Mucosa of descending colon (tissue), 3 donors: Measurements from ENCODE around the gene IL23R. TPM values are rescaled to one million over a fixed set of nuclear protein-coding genes. Genes with fewer than 3 reads are reported as not detected.

Experiments
- ATAC-seq: fragments of 200-7000 bp; cut with Tn5 transposase; one replicate; pipeline ENCODE4 v1.9.1; 2020; ENCODE audit warnings: mild to moderate bottlenecking, moderate library complexity
- DNase-seq, 3 donors: peaks; one replicate each; pipeline ENCODE4 v3.0.0-alpha.2; 2020
- H3K36me3 ChIP-seq: fragments of 200-600 bp; one replicate; pipeline ENCODE4 v1.8.0; 2021; ENCODE audit warnings: low read depth, mild to moderate bottlenecking
- H3K4me1 ChIP-seq: fragments of 200-600 bp; one replicate; pipeline ENCODE4 v1.8.0; 2021; ENCODE audit warnings: low read depth, mild to moderate bottlenecking
- H3K4me3 ChIP-seq: fragments of 200-600 bp; one replicate; pipeline ENCODE4 v1.8.0; 2021; ENCODE audit warnings: mild to moderate bottlenecking
- H3K9me3 ChIP-seq: fragments of 200-600 bp; one replicate; pipeline ENCODE4 v1.8.0; 2021; ENCODE audit warnings: mild to moderate bottlenecking
- intact Hi-C, 2 donors: fragments of 100-400 bp; cut with DNase I in 1 of 2; cut with micrococcal nuclease in 1 of 2; formaldehyde crosslinking; loops; one replicate each; pipeline versions ENCODE4 v1.11.0 to v1.11.1; 2022; cut with DNase I, micrococcal nuclease
- total RNA-seq, 3 donors: library from RNA; stranded (reverse); fragmentation: NEBNext Ultra II Directional in 2 of 3; extraction: Animal tissue kit (Norgen Biotek cat#: 25700) in 2 of 3; gene quantifications; one replicate each; pipeline versions ENCODE4 v1.2.1 to v1.2.4, GENCODE V29; 2021 to 2023
- TF ChIP-seq, protein P1 (sequence below): fragments of 200-600 bp; IDR thresholded peaks from one replicate; pipeline ENCODE4 v1.8.0; 2022; ENCODE audit warnings: antibody characterized with exemption, mild to moderate bottlenecking
- donor health status: DM: no; HTN: no; CAD: no; lungs with moderate emphysema.
- donor health status: DM: no; HTN: no; CAD: no.
- donor health status: DM: no; HTN: yes; CAD: no.

IL23R gene
- total RNA-seq, 3 donors from 2014 or later: 1.1 to 3.4 (median 2.5) TPM

DNA sequence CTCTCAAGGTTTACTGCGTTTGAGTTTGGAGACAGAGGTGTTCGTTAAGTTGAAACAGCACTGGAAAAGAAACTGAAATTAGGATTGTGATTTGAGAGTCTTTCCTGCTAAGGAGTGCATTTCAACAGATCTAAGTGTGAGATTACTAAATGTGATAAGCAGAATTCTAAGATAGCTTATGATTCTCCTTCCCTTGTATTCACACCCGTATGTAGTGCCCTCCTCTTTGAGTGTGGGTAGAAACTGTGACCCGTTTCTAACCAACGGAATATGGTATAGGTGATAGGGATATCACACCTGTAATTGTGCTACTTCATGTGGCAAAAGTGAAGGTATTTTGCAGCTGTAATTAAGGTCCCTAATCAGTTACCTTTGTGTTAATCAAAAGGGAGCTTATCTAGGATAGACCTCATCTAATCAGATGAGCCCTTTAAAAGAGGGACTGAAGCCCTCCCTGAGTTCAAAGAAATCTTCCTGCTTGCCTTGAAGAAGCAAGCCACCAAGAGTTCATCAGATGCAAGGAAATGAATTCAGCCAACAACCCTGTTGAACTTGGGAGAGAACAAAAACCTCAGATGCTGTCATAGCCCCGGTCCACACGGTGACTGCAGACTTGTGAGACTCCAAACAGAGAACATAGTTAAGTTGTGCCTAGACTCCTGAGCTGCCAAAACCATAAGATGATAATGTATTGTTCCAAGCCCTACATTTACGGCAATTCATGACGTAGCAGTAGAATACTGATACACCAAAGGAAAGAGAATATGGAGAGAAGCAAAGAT is 128.8 kb downstream of the IL23R start:
- Histone ChIP-seq H3K4me1 (no peaks in the 10 kb centered on the region), H3K36me3 (no peaks in the 10 kb centered on the region), H3K9me3 (no peaks in the 10 kb centered on the region), H3K4me3 (no peak overlapping the region)
- TF ChIP-seq, protein P1, sequence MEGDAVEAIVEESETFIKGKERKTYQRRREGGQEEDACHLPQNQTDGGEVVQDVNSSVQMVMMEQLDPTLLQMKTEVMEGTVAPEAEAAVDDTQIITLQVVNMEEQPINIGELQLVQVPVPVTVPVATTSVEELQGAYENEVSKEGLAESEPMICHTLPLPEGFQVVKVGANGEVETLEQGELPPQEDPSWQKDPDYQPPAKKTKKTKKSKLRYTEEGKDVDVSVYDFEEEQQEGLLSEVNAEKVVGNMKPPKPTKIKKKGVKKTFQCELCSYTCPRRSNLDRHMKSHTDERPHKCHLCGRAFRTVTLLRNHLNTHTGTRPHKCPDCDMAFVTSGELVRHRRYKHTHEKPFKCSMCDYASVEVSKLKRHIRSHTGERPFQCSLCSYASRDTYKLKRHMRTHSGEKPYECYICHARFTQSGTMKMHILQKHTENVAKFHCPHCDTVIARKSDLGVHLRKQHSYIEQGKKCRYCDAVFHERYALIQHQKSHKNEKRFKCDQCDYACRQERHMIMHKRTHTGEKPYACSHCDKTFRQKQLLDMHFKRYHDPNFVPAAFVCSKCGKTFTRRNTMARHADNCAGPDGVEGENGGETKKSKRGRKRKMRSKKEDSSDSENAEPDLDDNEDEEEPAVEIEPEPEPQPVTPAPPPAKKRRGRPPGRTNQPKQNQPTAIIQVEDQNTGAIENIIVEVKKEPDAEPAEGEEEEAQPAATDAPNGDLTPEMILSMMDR: no peak
- DNase-seq (no peak), ATAC-seq (no peak)
- intact Hi-C loops: no loop called here

DNA sequence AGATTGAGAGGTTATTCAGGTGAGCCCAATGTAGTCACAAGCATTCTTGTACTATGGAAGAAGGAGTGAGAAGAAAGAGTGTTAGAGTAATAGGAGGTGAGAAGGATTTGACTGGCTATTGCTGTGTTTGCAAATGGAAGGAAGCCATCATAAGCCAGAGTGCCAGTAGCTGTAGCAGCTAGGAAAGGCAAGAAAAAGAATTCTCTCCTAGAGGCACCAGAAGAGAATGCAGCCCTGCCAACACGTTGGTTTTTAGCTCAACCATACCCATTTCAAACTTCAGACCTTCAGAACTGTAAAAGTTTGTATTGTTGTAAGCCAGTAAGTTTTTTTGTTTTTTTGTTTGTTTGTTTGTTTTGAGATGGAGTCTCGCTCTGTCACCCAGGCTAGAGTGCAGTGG is 132.5 kb downstream of the IL23R start:
- no peaks in the 10 kb centered on the region for H3K9me3 ChIP-seq
- intact Hi-C loops: no loop called here
- no peaks in the 10 kb centered on the region for H3K4me1 ChIP-seq
- DNase-seq (no peak), ATAC-seq (no peak)
- TF ChIP-seq, protein P1: no peak
- no peaks in the 10 kb centered on the region for H3K36me3 ChIP-seq
- no peak overlapping the region for H3K4me3 ChIP-seq

DNA sequence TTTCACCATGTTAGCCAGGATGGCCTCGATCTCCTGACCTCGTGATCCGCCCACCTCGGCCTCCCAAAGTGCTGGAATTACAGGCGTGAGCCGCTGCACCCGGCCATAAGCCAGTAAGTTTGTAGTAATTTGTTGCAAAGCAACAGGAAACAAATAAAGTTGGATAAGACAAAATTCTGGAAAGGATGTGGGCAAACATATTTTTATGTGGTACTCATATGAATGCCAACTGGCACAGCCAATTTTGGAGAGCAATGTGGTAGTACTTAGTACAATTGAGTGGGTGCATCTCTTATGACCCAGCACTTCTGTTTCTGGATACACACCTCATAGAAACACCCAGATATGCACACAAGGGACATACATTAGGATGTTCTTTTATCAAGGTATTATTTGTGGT is 133.0 kb downstream of the IL23R start:
- Histone ChIP-seq H3K4me3 (no peak overlapping the region), H3K36me3 (no peaks in the 10 kb centered on the region), H3K9me3 (no peaks in the 10 kb centered on the region), H3K4me1 (no peaks in the 10 kb centered on the region)
- DNase-seq (no peak), ATAC-seq (no peak)
- intact Hi-C loops: no loop called here
- TF ChIP-seq, protein P1: no peak

DNA sequence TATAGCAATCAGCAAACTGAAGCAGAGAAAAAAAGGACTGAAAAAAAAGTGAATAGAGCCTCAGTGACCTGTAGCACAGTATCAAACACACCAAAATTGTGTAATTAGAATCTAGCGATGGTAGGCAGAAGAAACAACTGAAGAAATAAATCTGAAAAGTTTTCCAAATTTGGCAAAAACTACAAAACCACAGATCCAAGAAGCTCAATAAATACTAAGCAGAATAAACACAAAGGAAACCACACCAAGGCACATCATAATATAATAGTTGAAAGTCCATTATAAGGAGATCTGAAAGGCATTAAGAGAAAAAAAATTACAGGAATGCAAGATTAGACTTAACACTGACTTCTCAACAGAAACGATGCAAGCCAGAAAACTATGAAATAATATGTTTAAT is 134.3 kb downstream of the IL23R start:
- H3K36me3 ChIP-seq: no peaks in the 10 kb centered on the region
- ATAC-seq (no peak), DNase-seq (no peak)
- intact Hi-C loops: no loop called here
- no peaks in the 10 kb centered on the region for H3K4me1 ChIP-seq
- TF ChIP-seq, protein P1: no peak
- H3K9me3 ChIP-seq: no peaks in the 10 kb centered on the region
- H3K4me3 ChIP-seq: no peak overlapping the region

DNA sequence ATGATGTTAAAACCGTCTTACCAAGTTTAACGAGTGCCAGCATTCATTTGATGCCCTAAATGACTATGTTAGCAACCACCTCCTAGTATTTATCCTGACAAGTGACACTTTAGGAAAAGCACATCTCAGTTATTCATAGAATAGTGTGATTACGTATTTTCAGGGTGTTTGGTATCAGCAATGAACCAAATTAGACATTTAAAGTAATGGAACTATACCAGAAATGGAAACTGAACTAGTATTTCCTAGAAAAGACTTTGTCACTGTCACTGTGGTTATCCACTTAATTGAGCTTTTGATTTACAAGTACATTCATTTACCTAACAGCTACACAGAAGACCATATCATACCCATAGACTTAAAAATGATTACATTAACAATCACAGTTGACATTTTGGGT is 137.8 kb downstream of the IL23R start:
- TF ChIP-seq, protein P1: no peak
- Histone ChIP-seq H3K4me3 (no peak overlapping the region), H3K4me1 (peaks cover 6% of the 10 kb centered on the region), H3K36me3 (no peaks in the 10 kb centered on the region), H3K9me3 (no peaks in the 10 kb centered on the region)
- intact Hi-C loops: no loop called here
- DNase-seq (no peak), ATAC-seq (no peak)
